C1 segment of cervical spinal cord (tissue), 14 donors: ENCODE results near the gene HMG20B.
"Not testable (repeated sequence)": the region's sequence is repeated elsewhere in the genome, so short reads cannot be mapped to it uniquely, and the experiment has no call there.

Experiments
- DNase-seq, 14 donors: peaks; one replicate each; lab custom pipeline; 2025; lab: John Stamatoyannopoulos, UW

The HMG20B gene

DNA sequence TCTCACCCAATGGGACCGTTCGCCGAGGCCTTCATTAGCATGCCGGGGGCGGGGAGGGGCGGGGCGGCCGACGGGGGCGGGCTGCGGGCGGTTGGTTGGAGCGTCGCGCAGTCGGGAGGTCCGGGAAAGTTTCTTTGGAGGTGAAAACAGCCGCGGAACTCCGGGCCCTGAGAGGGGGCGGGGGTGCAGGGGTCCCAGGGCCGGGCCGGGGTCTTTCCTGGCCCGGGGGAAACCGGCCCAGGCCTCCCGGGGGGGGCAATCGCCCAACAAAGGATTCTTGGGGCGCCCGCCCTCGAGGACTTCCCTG lies at the start of gene HMG20B:
Gene HMG20B (plus strand): TSS at position 90 of the 307 bp plus-strand sequence. CDS start 366 bp downstream, outside the sequence.
- no peak for DNase-seq

DNA sequence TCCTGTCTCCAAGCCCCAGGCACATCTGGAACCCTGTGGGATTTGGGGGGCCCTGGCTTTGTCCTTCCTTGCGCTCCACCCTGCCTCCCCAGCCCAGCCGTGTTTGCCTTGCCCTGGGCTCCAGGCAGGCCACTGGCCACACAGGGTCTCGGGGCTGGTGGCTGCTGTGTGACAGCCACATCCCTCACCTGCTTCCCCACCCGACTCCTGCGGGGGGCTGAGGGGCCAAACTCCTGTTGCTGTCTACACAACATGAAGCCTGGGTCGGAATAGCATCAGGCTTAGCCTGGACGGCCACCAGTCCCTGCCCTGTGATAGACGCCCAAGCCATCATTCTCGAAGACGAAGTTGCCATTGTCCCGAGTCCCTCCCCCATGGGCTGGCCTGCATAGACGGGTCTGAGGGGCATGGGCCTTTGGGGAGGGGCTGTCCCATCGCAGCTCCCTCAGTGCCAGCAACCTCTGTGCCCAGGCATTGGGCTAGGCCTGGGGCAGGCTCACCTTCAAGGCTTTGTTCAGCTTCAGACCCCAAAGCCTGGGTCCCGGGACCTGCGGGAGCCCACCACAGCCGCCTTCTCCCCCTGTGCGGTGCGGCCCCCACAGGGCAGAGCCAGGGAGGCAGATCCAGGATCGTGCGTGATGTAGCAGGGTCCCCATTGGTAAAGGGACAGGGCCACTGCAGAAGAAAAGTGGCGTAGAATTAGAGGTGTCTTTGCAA lies 49.2 kb upstream of the HMG20B start:
- DNase-seq, result no peak

DNA sequence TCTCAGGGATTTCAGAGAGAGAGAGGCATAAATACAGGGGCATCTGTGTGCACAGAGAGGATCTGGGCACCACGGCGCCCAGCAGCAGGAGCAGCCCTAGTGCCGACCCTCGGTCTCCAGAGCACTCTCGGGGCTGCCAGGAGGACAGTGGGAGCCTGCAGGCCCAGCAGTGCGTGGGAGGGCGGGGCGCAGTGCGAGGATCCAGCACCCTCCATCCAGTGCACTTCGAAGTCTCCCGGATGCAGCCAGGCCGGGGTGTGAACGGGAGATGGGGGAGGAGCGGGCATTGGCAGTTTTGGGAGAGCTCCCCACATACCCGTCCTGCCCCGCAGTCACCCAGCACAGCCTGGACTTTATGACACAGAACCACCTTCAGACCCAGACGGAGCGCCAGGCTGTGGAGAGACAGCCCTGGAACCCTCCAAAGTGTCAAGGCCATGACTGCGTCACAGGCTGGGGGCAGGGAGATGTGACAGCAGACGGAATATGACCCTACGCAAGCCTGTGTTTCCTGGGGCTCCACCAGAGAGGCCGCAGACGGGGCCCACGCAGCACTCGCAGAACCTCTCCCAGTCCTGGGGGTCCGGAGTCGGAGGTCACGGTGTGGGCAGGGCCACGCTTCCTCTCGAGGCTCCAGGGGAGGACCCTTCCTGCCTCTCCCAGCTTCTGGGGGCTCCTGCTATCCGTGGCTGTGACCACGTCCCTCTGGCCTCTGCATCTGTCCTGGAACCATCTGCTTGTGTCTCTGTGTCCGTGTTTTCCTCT lies 48.5 kb upstream of the HMG20B start:
- no peak for DNase-seq

- DNase-seq, result no peak
Measured at GRCh38 chr19:3524904-3525451, 47.8 kb upstream of the HMG20B start.

- no peak for DNase-seq
Measured at GRCh38 chr19:3526507-3527237, 46.1 kb upstream of the HMG20B start.

- no peak for DNase-seq
Measured at GRCh38 chr19:3527238-3527910, 45.4 kb upstream of the HMG20B start.

DNA sequence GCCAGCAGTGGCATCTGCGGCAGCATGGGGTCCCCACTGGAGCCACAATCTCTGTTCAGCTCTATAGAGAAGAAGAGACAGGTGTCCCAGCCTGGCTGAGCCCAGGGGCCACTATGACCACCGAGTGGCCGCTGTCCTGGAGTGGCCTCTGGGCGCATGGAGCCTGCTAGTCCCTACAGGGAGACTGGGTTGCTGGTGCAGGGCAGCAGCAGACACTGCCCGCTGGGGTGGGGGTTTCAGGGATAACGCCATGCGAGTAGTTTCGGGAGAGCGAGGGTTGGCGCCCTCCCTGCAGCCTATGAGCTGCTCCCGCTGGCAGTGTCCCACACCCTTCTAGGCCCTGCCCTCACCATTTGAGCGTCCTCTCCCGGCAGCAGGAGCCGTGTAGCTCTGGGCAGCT lies 44.7 kb upstream of the HMG20B start:
- no peak for DNase-seq

DNA sequence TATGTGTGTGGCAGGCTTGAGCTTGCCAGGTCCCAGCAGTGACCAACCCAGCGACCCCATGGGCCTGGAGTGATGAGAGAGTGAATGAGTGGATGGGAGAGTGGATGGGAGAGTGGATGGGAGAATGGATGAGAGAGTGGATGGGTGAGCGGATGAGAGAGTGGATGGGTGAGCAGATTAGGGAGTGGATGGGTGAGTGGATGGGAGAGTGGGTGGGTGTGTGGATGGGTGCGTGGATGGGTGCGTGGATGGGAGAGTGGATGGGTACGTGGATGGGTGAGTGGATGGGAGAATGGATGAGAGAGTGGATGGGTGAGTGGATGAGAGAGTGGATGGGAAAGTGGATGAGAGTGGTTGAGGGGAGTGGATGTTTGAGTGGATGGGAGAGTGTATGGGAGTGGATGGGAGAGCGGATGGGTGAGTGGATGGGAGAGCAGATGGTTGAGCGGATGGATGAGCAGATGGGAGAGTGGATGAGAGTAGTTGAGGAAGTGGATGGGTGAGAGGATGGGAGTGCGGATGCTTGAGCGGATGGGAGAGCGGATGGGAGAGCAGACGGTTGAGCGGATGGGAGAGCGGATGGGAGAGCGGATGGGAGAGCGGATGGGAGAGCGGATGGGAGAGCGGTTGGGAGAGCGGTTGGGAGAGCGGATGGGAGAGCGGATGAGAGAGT lies 44.1 kb upstream of the HMG20B start:
- no peak for DNase-seq

GRCh38 chr19:3529299-3529698 lies 43.4 kb upstream of the HMG20B start:
- DNase-seq, result not testable (repeated sequence)

- DNase-seq, result no peak
Measured at GRCh38 chr19:3530389-3530788, 42.4 kb upstream of the HMG20B start.

DNA sequence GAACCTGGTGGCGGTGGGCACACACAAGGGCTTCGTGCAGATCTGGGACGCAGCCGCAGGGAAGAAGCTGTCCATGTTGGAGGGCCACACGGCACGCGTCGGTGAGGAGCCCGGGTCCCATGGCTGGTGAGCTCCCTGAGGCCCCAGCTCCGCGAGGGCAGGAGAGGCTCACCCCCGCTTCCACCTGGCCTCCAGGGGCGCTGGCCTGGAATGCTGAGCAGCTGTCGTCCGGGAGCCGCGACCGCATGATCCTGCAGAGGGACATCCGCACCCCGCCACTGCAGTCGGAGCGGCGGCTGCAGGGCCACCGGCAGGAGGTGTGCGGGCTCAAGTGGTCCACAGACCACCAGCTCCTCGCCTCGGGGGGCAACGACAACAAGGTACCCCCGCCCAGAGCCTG lies 41.0 kb upstream of the HMG20B start:
- no peak for DNase-seq

- DNase-seq, result no peak
Measured at GRCh38 chr19:3532154-3532786, 40.5 kb upstream of the HMG20B start.

- DNase-seq, result no peak
Measured at GRCh38 chr19:3533033-3533432, 39.7 kb upstream of the HMG20B start.

- DNase-seq, result no peak
Measured at GRCh38 chr19:3533563-3534216, 39.1 kb upstream of the HMG20B start.

GRCh38 chr19:3534375-3535234 lies 38.1 kb upstream of the HMG20B start:
- DNase-seq, result no peak

- no peak for DNase-seq
Measured at GRCh38 chr19:3535235-3535535, 37.6 kb upstream of the HMG20B start.

- DNase-seq, result no peak
Measured at GRCh38 chr19:3535563-3535965, 37.2 kb upstream of the HMG20B start.

DNA sequence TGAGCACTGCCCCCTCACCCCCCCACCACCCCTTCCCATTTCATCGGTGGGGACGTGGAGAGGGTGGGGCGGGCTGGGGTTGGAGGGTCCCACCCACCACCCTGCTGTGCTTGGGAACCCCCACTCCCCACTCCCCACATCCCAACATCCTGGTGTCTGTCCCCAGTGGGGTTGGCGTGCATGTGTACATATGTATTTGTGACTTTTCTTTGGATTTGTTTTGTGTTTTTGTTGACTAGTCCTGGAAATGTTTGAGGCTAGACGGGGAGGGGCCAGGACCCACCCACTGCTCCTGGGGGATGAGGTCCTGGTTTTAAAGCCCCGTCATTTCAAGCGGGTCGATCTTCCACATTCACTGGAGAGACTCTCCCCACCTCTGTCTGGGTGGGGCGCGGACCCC lies 36.8 kb upstream of the HMG20B start:
- no peak for DNase-seq

- peak in 10 of 14 donors; percentile 18 to 83 (median 48) for DNase-seq
Measured at GRCh38 chr19:3536429-3537100, 36.2 kb upstream of the HMG20B start.
